Mesenteric fat pad (tissue), 1 donor: ENCODE measurements around the gene DUSP2. TPM values are rescaled to one million over a fixed set of nuclear protein-coding genes. Genes with fewer than 3 reads are reported as not detected.

Experiments
- DNase-seq: peaks from one replicate; pipeline ENCODE4 v3.0.0-alpha.2; 2020; ENCODE audit warnings: low spot score
- total RNA-seq: library from RNA; stranded (reverse); fragmentation: NEBNext Ultra II Directional; extraction: Animal tissue kit (Norgen Biotek cat#: 25700); gene quantifications from one replicate; pipeline ENCODE4 v1.2.1, GENCODE V29; 2021
- donor health status: DM: yes; HTN: yes; CAD: no.

The DUSP2 gene
- total RNA-seq, 1 donor from 2014 or later: 6.1 TPM

GRCh38 chr2:96103761-96104486 lies 41.3 kb downstream of the DUSP2 start:
- no peak for DNase-seq

- peak; percentile 83 for DNase-seq
Measured at GRCh38 chr2:96103187-96103601, 42.0 kb downstream of the DUSP2 start.

- peak; percentile 67 for DNase-seq
Measured at GRCh38 chr2:96102596-96103186, 42.5 kb downstream of the DUSP2 start.

GRCh38 chr2:96100893-96101304 lies 44.3 kb downstream of the DUSP2 start:
- peak; percentile 88 for DNase-seq

GRCh38 chr2:96099861-96100798 lies 45.1 kb downstream of the DUSP2 start:
- DNase-seq: no peak

GRCh38 chr2:96098900-96099590 lies 46.2 kb downstream of the DUSP2 start:
- DNase-seq: peak; percentile 87

GRCh38 chr2:96097951-96098823 lies 47.1 kb downstream of the DUSP2 start:
- DNase-seq: peak; percentile 62

- no peak for DNase-seq
Measured at GRCh38 chr2:96097441-96097840, 47.8 kb downstream of the DUSP2 start.

GRCh38 chr2:96095116-96095636 lies 50.1 kb downstream of the DUSP2 start:
- DNase-seq: no peak

- peak; percentile 47 for DNase-seq
Measured at GRCh38 chr2:96093528-96093927, 51.7 kb downstream of the DUSP2 start.

Other genes with a start within 250 kb of the DUSP2 start
- gene ANKRD36C, start 153.6 kb downstream of the DUSP2 start, total RNA-seq: 23.6 TPM
- gene GPAT2, start 110.5 kb downstream of the DUSP2 start, total RNA-seq: 9.0 TPM
- gene ADRA2B, start 28.9 kb downstream of the DUSP2 start, total RNA-seq: 1.2 TPM
- gene ASTL, start 6.9 kb downstream of the DUSP2 start, total RNA-seq: not detected
- gene STARD7, start 63.4 kb upstream of the DUSP2 start, total RNA-seq: 107 TPM
- gene TMEM127, start 120.6 kb upstream of the DUSP2 start, total RNA-seq: 58.7 TPM
- gene CIAO1, start 120.8 kb upstream of the DUSP2 start, total RNA-seq: 71.0 TPM
- gene SNRNP200, start 160.1 kb upstream of the DUSP2 start, total RNA-seq: 87.2 TPM
- 3.1 TPM for gene ITPRIPL1, start 179.9 kb upstream of the DUSP2 start, total RNA-seq
- gene NCAPH, start 190.3 kb upstream of the DUSP2 start, total RNA-seq: 0.77 TPM